Loucy (cell line): Measurements from ENCODE around the gene SLC9A8.

Source experiments
- H2AFZ ChIP-seq: fragments of 200-600 bp; sonication (generic); 2 replicates; pipeline ENCODE4 v1.6.0; 2016; ENCODE audit warnings: antibody characterized with exemption, mild to moderate bottlenecking, low read length, moderate library complexity
- H3F3A ChIP-seq: fragments of 200-600 bp; 2 replicates; pipeline ENCODE4 v1.6.0; 2016; ENCODE audit warnings: antibody characterized with exemption, low read depth, mild to moderate bottlenecking
- H3K27me3 ChIP-seq: fragments of 200-600 bp; sonication (generic); 2 replicates; pipeline ENCODE4 v1.6.1; 2014; ENCODE audit warnings: low read length, mild to moderate bottlenecking; ENCODE audit not compliant: insufficient read depth, poor library complexity, severe bottlenecking
- H3K36me3 ChIP-seq: fragments of 200-600 bp; sonication (generic); 2 replicates; pipeline ENCODE4 v1.6.1; 2016; ENCODE audit warnings: low read length; ENCODE audit not compliant: insufficient read depth
- H3K4me1 ChIP-seq: fragments of 200-600 bp; sonication (generic); 2 replicates; pipeline ENCODE4 v1.5.1; 2014; ENCODE audit warnings: low read length, mild to moderate bottlenecking; ENCODE audit not compliant: insufficient read depth, poor library complexity, severe bottlenecking
- H3K4me2 ChIP-seq: fragments of 200-600 bp; sonication (generic); 2 replicates; pipeline ENCODE4 v1.6.0; 2014; ENCODE audit warnings: antibody characterized with exemption, low read length, low read depth, mild to moderate bottlenecking; ENCODE audit not compliant: poor library complexity, severe bottlenecking
- H3K4me3 ChIP-seq: fragments of 200-600 bp; sonication (generic); 2 replicates; pipeline ENCODE4 v1.5.1; 2014; ENCODE audit warnings: low read length, mild to moderate bottlenecking, mixed read lengths; ENCODE audit not compliant: poor library complexity, severe bottlenecking
- H3K79me2 ChIP-seq: fragments of 200-600 bp; sonication (generic); 2 replicates; pipeline ENCODE4 v1.6.1; 2014; ENCODE audit warnings: low read length; ENCODE audit not compliant: insufficient read depth
- H3K9ac ChIP-seq: fragments of 200-600 bp; sonication (generic); 2 replicates; pipeline ENCODE4 v1.6.0; 2014; ENCODE audit warnings: mild to moderate bottlenecking, low read depth, low read length, moderate library complexity; ENCODE audit not compliant: poor library complexity, severe bottlenecking
- H3K9me2 ChIP-seq: fragments of 200-600 bp; sonication (generic); replicated peaks from 2 replicates; pipeline ENCODE4 v1.6.1; 2016; ENCODE audit warnings: low read depth, low read length, mixed read lengths
- H3K9me3 ChIP-seq: fragments of 200-600 bp; sonication (generic); 2 replicates; pipeline ENCODE4 v1.6.1; 2014; ENCODE audit warnings: mild to moderate bottlenecking, antibody characterized with exemption, low read length, low read depth; ENCODE audit not compliant: insufficient read depth
- H4K20me1 ChIP-seq: fragments of 200-600 bp; sonication (generic); 2 replicates; pipeline ENCODE4 v1.6.0; 2014; ENCODE audit warnings: antibody characterized with exemption, low read length, mild to moderate bottlenecking; ENCODE audit not compliant: insufficient read depth, poor library complexity, severe bottlenecking
- CTCF ChIP-seq: fragments of 200-600 bp; sonication (generic); conservative IDR thresholded peaks from 2 replicates; pipeline ENCODE4 v1.5.1; 2014; ENCODE audit warnings: mild to moderate bottlenecking, antibody characterized with exemption, low read length
- EZH2phosphoT487 ChIP-seq: fragments of 200-600 bp; IDR thresholded peaks from 2 replicates; pipeline ENCODE4 v1.6.1; 2018; ENCODE audit warnings: antibody characterized with exemption, mild to moderate bottlenecking, moderate library complexity, borderline replicate concordance

SLC9A8 gene

GRCh38 chr20:49832632-49833327 lies 20.2 kb downstream of the SLC9A8 start:
- no peaks in the 10 kb centered on the region for H3K79me2 ChIP-seq
- no peak overlapping the region for H3K9ac ChIP-seq
- no peak overlapping the region for H2AFZ ChIP-seq
- no peaks in the 10 kb centered on the region for H3F3A ChIP-seq
- no peaks in the 10 kb centered on the region for H4K20me1 ChIP-seq
- no peaks in the 10 kb centered on the region for H3K9me3 ChIP-seq
- TF ChIP-seq CTCF (no peak), EZH2phosphoT487 (no peak)
- H3K36me3 ChIP-seq: peaks cover 5% of the 10 kb centered on the region; the same call in 1 of the 2 replicates
- no peak overlapping the region for H3K4me3 ChIP-seq
- H3K4me1 ChIP-seq: no peaks in the 10 kb centered on the region
- H3K27me3 ChIP-seq: no peaks in the 10 kb centered on the region
- H3K4me2 ChIP-seq: no peak overlapping the region
- no peaks in the 10 kb centered on the region for H3K9me2 ChIP-seq

- no peak overlapping the region for H2AFZ ChIP-seq
- H4K20me1 ChIP-seq: no peaks in the 10 kb centered on the region
- no peak overlapping the region for H3K4me3 ChIP-seq
- H3K36me3 ChIP-seq: peaks cover 5% of the 10 kb centered on the region; the same call in 1 of the 2 replicates
- H3F3A ChIP-seq: no peaks in the 10 kb centered on the region
- TF ChIP-seq CTCF (no peak), EZH2phosphoT487 (no peak)
- H3K27me3 ChIP-seq: no peaks in the 10 kb centered on the region
- no peak overlapping the region for H3K4me2 ChIP-seq
- no peak overlapping the region for H3K9ac ChIP-seq
- no peaks in the 10 kb centered on the region for H3K9me3 ChIP-seq
- H3K9me2 ChIP-seq: no peaks in the 10 kb centered on the region
- no peaks in the 10 kb centered on the region for H3K79me2 ChIP-seq
- H3K4me1 ChIP-seq: no peaks in the 10 kb centered on the region
These were observed 20.9 kb downstream of the SLC9A8 start for GRCh38 chr20:49833483-49833882.

- H3K9me3 ChIP-seq: no peaks in the 10 kb centered on the region
- no peaks in the 10 kb centered on the region for H3F3A ChIP-seq
- H3K79me2 ChIP-seq: no peaks in the 10 kb centered on the region
- no peak for TF ChIP-seq EZH2phosphoT487
- TF ChIP-seq CTCF: no peak
- H3K4me3 ChIP-seq: no peak overlapping the region
- H2AFZ ChIP-seq: no peak overlapping the region
- H3K9ac ChIP-seq: no peak overlapping the region
- H3K9me2 ChIP-seq: no peaks in the 10 kb centered on the region
- H3K27me3 ChIP-seq: no peaks in the 10 kb centered on the region
- peaks cover 7% of the 10 kb centered on the region; the same call in 1 of the 2 replicates for H3K36me3 ChIP-seq
- H4K20me1 ChIP-seq: no peaks in the 10 kb centered on the region
- no peaks in the 10 kb centered on the region for H3K4me1 ChIP-seq
- no peak overlapping the region for H3K4me2 ChIP-seq
These were observed 22.4 kb downstream of the SLC9A8 start for GRCh38 chr20:49835031-49835430.
